Measurements from ENCODE around the gene OMD.

The OMD gene

DNA sequence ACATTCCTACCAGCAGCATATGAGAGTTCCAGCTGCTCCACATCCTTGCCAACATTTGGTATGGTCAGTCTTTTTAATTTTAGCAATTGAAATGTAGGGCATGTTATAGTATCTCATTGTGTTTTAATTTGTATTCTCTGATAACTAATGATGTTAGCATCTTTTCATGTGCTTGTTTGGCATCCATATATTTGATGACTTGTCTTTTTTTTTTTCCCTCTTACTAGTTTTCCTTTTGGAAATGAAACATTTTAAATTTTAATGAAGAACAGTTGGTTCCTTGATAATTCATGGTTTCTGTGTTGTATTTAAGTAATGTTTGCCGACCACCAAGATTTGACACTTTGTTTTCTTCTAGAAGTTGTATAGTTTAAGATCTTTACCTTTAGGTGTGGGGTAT lies 28.7 kb downstream of the OMD start:
- DNase-seq (ENCODE audit: low read depth in 2 of 2), result no peak
- TF ChIP-seq, protein P1, sequence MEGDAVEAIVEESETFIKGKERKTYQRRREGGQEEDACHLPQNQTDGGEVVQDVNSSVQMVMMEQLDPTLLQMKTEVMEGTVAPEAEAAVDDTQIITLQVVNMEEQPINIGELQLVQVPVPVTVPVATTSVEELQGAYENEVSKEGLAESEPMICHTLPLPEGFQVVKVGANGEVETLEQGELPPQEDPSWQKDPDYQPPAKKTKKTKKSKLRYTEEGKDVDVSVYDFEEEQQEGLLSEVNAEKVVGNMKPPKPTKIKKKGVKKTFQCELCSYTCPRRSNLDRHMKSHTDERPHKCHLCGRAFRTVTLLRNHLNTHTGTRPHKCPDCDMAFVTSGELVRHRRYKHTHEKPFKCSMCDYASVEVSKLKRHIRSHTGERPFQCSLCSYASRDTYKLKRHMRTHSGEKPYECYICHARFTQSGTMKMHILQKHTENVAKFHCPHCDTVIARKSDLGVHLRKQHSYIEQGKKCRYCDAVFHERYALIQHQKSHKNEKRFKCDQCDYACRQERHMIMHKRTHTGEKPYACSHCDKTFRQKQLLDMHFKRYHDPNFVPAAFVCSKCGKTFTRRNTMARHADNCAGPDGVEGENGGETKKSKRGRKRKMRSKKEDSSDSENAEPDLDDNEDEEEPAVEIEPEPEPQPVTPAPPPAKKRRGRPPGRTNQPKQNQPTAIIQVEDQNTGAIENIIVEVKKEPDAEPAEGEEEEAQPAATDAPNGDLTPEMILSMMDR (IDR thresholded peaks at IDR 0.05; ENCODE audit: low read depth, low read length), result no peak
- no peak overlapping the region for H3K4me3 ChIP-seq (replicated peaks in 1 of 2; ENCODE audit: low read depth in 2 of 2, low read length in 2 of 2)

GRCh38 chr9:92393686-92394085 lies 30.6 kb downstream of the OMD start:
- TF ChIP-seq, protein P1 (IDR thresholded peaks at IDR 0.05; ENCODE audit: low read depth, low read length), result no peak
- H3K4me3 ChIP-seq (replicated peaks in 1 of 2; ENCODE audit: low read depth in 2 of 2, low read length in 2 of 2), result no peak overlapping the region
- peak; percentile 24 to 60 for DNase-seq (ENCODE audit: low read depth in 2 of 2)

- no peak overlapping the region for H3K4me3 ChIP-seq (replicated peaks in 1 of 2; ENCODE audit: low read depth in 2 of 2, low read length in 2 of 2)
- peak in 1 of 2 donors; percentile 33 for DNase-seq (ENCODE audit: low read depth in 2 of 2)
- TF ChIP-seq, protein P1 (IDR thresholded peaks at IDR 0.05; ENCODE audit: low read depth, low read length), result no peak
Measured at GRCh38 chr9:92392690-92393089, 31.6 kb downstream of the OMD start.

DNA sequence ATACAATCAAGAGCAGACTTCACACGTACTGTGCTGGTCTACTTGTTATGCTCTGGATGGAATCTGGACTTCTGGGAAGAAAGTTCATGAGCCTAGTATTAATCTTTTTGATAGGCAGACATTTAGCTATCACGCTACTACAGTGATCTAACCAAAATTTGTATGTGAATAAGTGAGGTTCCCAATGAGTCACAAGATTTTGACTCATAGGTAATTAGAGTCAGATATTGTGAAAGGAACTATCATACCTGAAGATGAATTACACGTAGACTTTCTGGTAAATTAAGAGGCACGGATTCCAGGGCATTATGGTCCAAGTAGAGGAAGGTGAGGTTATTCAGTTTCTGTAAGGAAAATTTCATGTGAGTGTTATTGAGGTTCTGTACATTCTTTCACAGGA lies 38.3 kb downstream of the OMD start:
- peak in 1 of 2 donors; percentile 27 for DNase-seq (ENCODE audit: low read depth in 2 of 2)
- H3K4me3 ChIP-seq (replicated peaks in 1 of 2; ENCODE audit: low read depth in 2 of 2, low read length in 2 of 2), result no peak overlapping the region
- TF ChIP-seq, protein P1 (IDR thresholded peaks at IDR 0.05; ENCODE audit: low read depth, low read length), result no peak

GRCh38 chr9:92385477-92385876 lies 38.8 kb downstream of the OMD start:
- DNase-seq (ENCODE audit: low read depth in 2 of 2), result no peak
- TF ChIP-seq, protein P1 (IDR thresholded peaks at IDR 0.05; ENCODE audit: low read depth, low read length), result no peak
- H3K4me3 ChIP-seq (replicated peaks in 1 of 2; ENCODE audit: low read depth in 2 of 2, low read length in 2 of 2), result no peak overlapping the region

- DNase-seq (ENCODE audit: low read depth in 2 of 2), result peak; percentile 40 to 61
- TF ChIP-seq, protein P1 (IDR thresholded peaks at IDR 0.05; ENCODE audit: low read depth, low read length), result no peak
- no peak overlapping the region for H3K4me3 ChIP-seq (replicated peaks in 1 of 2; ENCODE audit: low read depth in 2 of 2, low read length in 2 of 2)
Measured at GRCh38 chr9:92385001-92385400, 39.3 kb downstream of the OMD start.

DNA sequence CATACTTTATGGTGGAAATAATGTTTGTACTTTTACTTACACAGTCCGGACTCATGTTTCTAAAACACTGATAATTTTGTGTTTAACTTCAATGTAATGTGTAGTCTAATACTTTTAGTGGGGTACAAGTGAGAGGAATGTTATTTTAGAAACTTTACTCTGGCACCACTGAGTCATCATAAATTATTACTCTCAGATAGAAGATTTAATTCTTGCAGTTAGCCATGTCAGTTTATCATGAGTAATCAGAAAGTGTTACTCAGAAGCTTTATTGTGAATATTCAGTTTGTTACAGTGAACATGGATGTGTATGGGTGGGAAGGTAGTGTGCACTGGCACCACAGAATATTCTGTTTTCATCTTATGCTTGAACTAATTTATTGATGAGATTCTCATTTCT lies 39.9 kb downstream of the OMD start:
- H3K4me3 ChIP-seq (replicated peaks in 1 of 2; ENCODE audit: low read depth in 2 of 2, low read length in 2 of 2), result no peak overlapping the region
- TF ChIP-seq, protein P1 (IDR thresholded peaks at IDR 0.05; ENCODE audit: low read depth, low read length), result no peak
- peak in 1 of 2 donors; percentile 58 for DNase-seq (ENCODE audit: low read depth in 2 of 2)
